Measurements from ENCODE around the gene C11orf68.

- TF ChIP-seq CTCF (IDR thresholded peaks at IDR 0.05; ENCODE audit: low read length) (no peak), EZH2 (IDR thresholded peaks at IDR 0.05; ENCODE audit: borderline replicate concordance, low read length) (no peak)
Measured at GRCh38 chr11:65871811-65872548, 46.9 kb downstream of the C11orf68 start.

All from OCI-LY1 (cell line).